ENCODE data around the gene ENGASE. TPM values are rescaled to one million over a fixed set of nuclear protein-coding genes. Genes with fewer than 3 reads are reported as not detected.

The ENGASE gene
- total RNA-seq, 1 donor from 2014 or later, result 10.5 TPM

DNA sequence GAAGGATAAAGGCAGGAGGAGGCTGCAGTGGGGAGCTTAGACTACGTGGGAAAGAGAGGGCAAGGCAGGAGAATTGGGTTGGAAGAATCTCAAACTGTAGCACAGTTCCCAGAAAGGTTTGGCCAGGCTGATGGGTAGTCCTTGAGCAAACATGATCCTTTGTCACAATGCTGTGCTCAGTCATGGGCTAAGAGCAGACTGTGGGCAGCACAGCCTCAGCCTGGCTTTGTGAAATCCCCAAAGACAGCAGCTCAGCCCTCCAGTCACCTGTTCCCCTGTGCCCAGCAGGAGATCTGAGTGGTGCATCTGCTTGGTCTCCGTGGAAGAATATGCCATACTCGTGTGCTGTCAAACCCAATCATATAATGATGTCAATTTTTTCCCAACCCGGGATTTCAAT, 10.6 kb upstream of the ENGASE start:
- Histone ChIP-seq H3K4me3 (ENCODE audit: low read depth, low read length) (no peak overlapping the region), H3K36me3 (ENCODE audit: control insufficient read depth, insufficient read depth, low read length) (no peaks in the 10 kb centered on the region), H3K27me3 (ENCODE audit: control insufficient read depth, insufficient read depth, low read length) (no peaks in the 10 kb centered on the region)
- no peak for TF ChIP-seq CTCF (IDR thresholded peaks at IDR 0.05; ENCODE audit: insufficient read depth, low read length, severe bottlenecking)
- no peak for FAIRE-seq
- DNase-seq (ENCODE audit: low read depth), result no peak

- DNase-seq (ENCODE audit: low read depth) (peak; percentile 27), FAIRE-seq (no peak)
- H3K36me3 ChIP-seq (ENCODE audit: control insufficient read depth, insufficient read depth, low read length), result no peaks in the 10 kb centered on the region
- no peak overlapping the region for H3K4me3 ChIP-seq (ENCODE audit: low read depth, low read length)
- H3K27me3 ChIP-seq (ENCODE audit: control insufficient read depth, insufficient read depth, low read length), result no peaks in the 10 kb centered on the region
- peak; percentile 47 for TF ChIP-seq CTCF (IDR thresholded peaks at IDR 0.05; ENCODE audit: insufficient read depth, low read length, severe bottlenecking)
Measured at GRCh38 chr17:79065105-79065670, 9.4 kb upstream of the ENGASE start.

- no peak for FAIRE-seq
- no peaks in the 10 kb centered on the region for H3K27me3 ChIP-seq (ENCODE audit: control insufficient read depth, insufficient read depth, low read length)
- no peaks in the 10 kb centered on the region for H3K36me3 ChIP-seq (ENCODE audit: control insufficient read depth, insufficient read depth, low read length)
- no peak for DNase-seq (ENCODE audit: low read depth)
- no peak for TF ChIP-seq CTCF (IDR thresholded peaks at IDR 0.05; ENCODE audit: insufficient read depth, low read length, severe bottlenecking)
- H3K4me3 ChIP-seq (ENCODE audit: low read depth, low read length), result no peak overlapping the region
Measured at GRCh38 chr17:79066963-79067362, 7.7 kb upstream of the ENGASE start.

DNA sequence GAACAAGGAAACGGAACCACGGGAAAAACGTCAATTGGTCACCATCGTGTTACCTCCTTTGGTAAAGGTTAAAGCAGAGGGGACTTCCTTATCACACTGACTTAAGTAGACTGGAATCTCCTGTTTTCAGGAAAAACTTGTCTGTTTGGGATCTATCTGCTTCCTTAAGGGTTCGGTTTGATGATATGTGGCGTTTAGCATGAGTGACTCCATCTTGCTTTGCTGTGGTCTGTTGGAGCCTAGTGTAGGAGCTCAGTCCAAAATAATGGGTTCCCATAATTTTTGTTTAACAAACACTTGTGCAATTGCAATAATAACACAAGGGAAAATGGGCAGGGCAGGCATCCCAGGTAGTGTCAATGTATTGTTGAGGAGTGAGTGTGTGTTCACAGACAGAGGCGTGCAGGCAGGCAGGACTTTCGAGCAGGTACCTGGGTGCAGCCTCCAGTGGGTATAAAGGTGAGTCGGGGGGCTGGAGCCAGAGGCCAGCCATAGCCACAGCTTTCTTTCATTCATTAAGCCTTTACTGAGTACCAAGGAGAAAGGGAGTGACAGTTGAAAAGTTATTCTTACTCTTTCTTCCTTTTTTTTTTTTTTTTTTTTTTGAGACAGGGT, 4.3 kb upstream of the ENGASE start:
- no peaks in the 10 kb centered on the region for H3K36me3 ChIP-seq (ENCODE audit: control insufficient read depth, insufficient read depth, low read length)
- DNase-seq (ENCODE audit: low read depth), result no peak
- FAIRE-seq, result no peak
- H3K27me3 ChIP-seq (ENCODE audit: control insufficient read depth, insufficient read depth, low read length), result no peaks in the 10 kb centered on the region
- H3K4me3 ChIP-seq (ENCODE audit: low read depth, low read length), result no peak overlapping the region
- TF ChIP-seq CTCF (IDR thresholded peaks at IDR 0.05; ENCODE audit: insufficient read depth, low read length, severe bottlenecking), result no peak

DNA sequence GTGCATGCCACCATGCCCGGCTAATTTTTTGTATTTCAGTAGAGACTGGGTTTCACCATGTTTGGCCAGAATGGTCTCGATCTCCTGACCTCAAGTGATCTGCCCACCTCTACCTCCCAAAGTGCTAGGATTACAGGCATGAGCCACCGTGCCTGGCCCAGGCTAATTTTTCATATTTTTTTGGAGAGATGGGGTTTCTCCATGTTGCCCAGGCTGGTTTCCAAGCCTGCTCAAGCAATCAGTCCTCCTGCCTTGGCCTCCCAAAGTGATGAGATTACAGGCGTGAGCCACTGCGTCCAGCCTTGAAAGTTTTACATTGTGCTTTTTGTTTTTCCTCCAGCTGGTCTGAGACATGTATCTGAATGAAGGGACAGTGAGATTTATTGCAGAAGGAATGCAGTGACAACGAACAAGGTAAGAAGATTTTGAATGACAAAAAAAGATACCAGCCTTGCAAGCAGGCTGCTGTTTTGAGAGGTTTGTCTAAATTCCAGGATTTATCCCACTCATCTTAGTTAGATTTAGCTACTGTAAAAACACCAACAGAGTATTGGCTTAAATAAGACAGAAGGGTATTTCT, 3.4 kb upstream of the ENGASE start:
- no peak for FAIRE-seq

More for the DNA sequence above, 3.4 kb upstream of the ENGASE start:
- TF ChIP-seq CTCF (IDR thresholded peaks at IDR 0.05; ENCODE audit: insufficient read depth, low read length, severe bottlenecking), result no peak
- Histone ChIP-seq H3K4me3 (ENCODE audit: low read depth, low read length) (no peak overlapping the region), H3K36me3 (ENCODE audit: control insufficient read depth, insufficient read depth, low read length) (no peaks in the 10 kb centered on the region), H3K27me3 (ENCODE audit: control insufficient read depth, insufficient read depth, low read length) (no peaks in the 10 kb centered on the region)
- DNase-seq (ENCODE audit: low read depth), result no peak

All from bronchial epithelial cell (primary cell).